IPS DF 4.7 (cell line): ENCODE data around the gene JOSD2.
"Not testable (repeated sequence)": the region's sequence is repeated elsewhere in the genome, so short reads cannot be mapped to it uniquely, and the experiment has no call there.

Source experiments
- DNase-seq: peaks from one replicate; pipeline ENCODE4 v3.0.0-alpha.2; 2013; ENCODE audit warnings: low spot score; ENCODE audit errors: extremely low read depth

JOSD2 gene

GRCh38 chr19:50547385-50548190 lies 36.6 kb upstream of the JOSD2 start:
- DNase-seq = no peak

GRCh38 chr19:50546527-50547221 lies 35.7 kb upstream of the JOSD2 start:
- DNase-seq = no peak

- DNase-seq = no peak
These were observed 32.0 kb upstream of the JOSD2 start for GRCh38 chr19:50542943-50543342.

- peak; percentile 95 for DNase-seq
These were observed 26.8 kb upstream of the JOSD2 start for GRCh38 chr19:50537769-50538230.

- no peak for DNase-seq
These were observed 26.3 kb upstream of the JOSD2 start for GRCh38 chr19:50537306-50537685.

- DNase-seq = no peak
These were observed 25.8 kb upstream of the JOSD2 start for GRCh38 chr19:50536662-50537305.

GRCh38 chr19:50535672-50536187 lies 24.7 kb upstream of the JOSD2 start:
- DNase-seq = no peak

- DNase-seq = no peak
These were observed 23.5 kb upstream of the JOSD2 start for GRCh38 chr19:50534478-50534877.

GRCh38 chr19:50532952-50533351 lies 22.0 kb upstream of the JOSD2 start:
- no peak for DNase-seq

- DNase-seq = no peak
These were observed 20.2 kb upstream of the JOSD2 start for GRCh38 chr19:50531171-50531612.

GRCh38 chr19:50528052-50528451 lies 17.1 kb upstream of the JOSD2 start:
- DNase-seq = not testable (repeated sequence)

GRCh38 chr19:50522881-50523280 lies 11.9 kb upstream of the JOSD2 start:
- DNase-seq = no peak

GRCh38 chr19:50520822-50521465 lies 10.0 kb upstream of the JOSD2 start:
- no peak for DNase-seq

- no peak for DNase-seq
These were observed 8.1 kb upstream of the JOSD2 start for GRCh38 chr19:50519006-50519575.

- DNase-seq = no peak
These were observed 7.4 kb upstream of the JOSD2 start for GRCh38 chr19:50518091-50519005.

- DNase-seq = no peak
These were observed 6.7 kb upstream of the JOSD2 start for GRCh38 chr19:50517704-50518075.

- DNase-seq = no peak
These were observed 6.1 kb upstream of the JOSD2 start for GRCh38 chr19:50516964-50517703.

GRCh38 chr19:50516456-50516855 lies 5.5 kb upstream of the JOSD2 start:
- DNase-seq = no peak

- no peak for DNase-seq
These were observed 4.2 kb upstream of the JOSD2 start for GRCh38 chr19:50515168-50515561.
